ENCODE measurements around the gene COL26A1.
A peak's percentile ranks its signal among the peaks of the same experiment; 100 is the strongest.

COL26A1 gene

DNA sequence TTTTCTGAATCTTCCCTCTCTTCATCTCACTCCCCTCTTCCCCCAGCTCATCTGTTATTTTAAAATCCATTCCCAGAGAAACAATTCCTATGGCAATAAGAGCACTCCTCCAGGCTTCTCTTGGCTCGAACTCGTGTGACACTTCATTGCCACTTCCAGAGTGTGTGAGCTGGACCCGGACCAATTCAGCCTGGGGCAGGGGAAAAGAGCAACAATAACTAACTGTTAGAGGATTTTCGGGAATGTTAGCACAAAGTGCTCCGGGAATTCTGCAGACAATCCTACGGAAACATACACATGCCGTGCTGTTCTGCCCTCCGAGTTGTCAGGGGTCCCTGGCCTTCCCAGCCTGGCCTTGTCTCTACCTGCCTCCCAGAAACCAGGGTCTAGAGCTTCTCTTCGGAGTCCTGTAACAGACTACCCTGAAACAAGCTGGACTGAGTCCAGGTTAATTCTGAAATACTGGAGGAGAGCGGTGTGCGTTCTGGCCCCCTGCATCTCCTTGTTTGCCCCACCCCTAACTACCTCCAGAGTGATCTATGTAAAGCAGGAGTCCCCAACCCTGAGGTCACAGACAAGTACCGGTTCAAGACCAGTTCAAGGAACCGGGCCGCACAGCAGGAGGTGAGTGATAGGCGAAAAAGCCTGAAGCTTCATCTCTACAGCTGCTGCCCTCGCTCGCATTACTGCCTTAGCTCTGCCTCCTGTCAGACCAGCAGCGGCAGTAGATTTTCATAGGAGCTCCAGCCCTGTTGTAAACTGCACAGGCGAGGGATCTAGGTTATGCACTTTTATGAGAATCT, 11.3 kb downstream of the COL26A1 start:
- DNase-seq, result no peak

- no peak for DNase-seq
Measured at GRCh38 chr7:101374990-101375389, 12.3 kb downstream of the COL26A1 start.

DNA sequence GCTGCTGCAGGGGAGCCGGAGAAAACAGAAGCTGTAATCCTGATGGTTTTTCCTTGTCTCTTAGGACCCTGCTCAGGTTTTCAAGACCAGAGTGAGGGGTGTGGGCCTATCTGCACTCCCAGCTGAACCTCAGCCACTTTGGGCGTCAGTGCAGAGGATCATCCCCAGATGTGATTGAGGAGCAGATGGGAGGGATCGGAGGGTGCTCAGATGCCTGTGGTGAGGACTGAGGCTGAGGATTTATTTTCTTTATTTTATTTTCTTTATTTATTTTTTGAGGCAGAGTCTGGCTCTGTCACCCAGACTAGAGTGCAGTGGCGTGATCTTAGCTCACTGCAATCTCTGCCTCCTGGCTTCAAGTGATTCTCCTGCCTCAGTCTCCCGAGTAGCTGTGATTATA, 13.9 kb downstream of the COL26A1 start:
- DNase-seq, result no peak

GRCh38 chr7:101377189-101377736, 14.6 kb downstream of the COL26A1 start:
- no peak for DNase-seq

DNA sequence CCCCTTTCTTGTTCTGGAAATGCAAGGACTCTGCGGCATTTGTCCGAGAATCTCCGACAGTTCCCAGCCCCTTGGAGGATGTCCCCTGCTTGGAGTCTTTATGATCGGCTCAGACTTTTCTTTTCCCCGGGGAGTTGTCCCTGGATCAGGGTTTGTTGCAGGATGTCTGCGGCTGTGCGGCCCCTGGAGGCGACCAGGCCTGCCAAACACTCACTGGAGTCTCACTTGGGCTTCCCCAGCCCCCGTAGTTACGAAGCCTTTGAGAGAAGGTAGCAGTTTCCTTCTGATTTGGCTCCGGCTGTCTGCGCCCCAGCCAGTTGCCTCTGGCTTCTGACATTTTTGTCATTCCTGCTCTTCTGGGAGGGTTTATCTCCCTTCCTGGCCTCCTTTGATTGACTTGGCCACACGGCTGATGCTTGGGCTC, 16.1 kb downstream of the COL26A1 start:
- DNase-seq, result no peak

- DNase-seq, result no peak
Measured at GRCh38 chr7:101379302-101379701, 16.6 kb downstream of the COL26A1 start.

DNA sequence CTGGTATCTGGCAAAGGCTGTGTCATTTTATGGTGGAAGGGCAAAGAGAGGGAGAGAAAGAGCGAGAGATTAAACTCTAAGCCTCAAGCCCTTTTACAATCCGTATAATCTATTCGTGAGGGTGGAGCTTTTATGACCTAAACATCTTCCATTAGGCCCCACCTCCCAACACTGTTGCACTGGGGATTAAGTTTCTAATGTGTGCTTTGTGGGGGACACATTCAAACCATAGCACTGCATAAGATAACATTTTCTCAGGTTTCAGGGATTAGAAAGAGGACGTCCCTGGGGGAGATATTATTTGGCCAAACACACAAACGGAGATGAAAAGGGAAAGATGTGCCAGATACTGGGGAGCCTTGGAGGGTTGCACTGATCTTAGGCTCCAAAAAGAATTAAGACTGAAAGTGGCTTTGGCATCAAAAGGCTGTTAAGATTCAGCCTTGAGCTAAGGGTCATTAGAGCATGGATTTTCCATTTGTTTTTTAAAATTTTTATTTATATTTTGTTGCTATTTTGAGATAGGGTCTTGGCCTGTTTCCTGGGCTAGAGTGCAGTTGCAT, 19.0 kb downstream of the COL26A1 start:
- DNase-seq, result no peak

DNA sequence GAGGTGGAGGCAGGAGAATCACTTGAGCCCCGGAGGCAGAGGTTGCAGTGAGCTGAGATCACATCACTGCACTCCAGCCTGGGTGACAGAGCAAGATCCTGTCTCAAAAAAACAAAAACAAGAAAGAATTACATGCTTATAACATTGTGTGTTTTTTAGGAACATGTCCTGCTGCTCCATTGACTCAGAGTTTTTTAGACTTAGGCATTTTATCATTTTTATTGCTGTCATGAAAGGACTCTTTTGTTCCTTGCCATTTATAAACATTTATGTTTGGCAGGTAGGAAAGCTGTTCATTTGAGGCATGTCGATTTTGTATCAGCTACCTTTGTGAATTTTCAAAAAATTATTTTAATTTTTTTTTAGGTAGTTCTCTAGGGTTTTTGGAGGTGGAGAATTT, 20.3 kb downstream of the COL26A1 start:
- no peak for DNase-seq

DNA sequence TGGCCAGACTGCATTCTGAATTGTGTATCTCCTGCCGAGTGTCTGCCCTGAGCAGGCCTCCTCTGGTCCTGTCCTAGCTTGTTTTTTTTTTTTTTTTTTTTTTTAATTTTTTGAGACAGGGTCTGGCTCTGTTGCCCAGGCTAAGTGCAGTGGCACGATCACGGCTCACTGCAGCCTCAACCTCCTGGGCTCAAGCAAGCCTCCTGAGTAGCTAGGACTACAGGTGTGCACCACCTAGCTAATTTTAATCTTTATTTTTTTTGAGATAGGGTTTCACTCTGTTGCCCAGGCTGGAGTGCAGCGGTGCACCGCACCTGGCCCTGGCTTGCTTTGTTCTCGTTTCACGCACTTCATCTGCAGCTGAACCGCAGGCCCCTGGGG, 23.5 kb downstream of the COL26A1 start:
- no peak for DNase-seq

DNA sequence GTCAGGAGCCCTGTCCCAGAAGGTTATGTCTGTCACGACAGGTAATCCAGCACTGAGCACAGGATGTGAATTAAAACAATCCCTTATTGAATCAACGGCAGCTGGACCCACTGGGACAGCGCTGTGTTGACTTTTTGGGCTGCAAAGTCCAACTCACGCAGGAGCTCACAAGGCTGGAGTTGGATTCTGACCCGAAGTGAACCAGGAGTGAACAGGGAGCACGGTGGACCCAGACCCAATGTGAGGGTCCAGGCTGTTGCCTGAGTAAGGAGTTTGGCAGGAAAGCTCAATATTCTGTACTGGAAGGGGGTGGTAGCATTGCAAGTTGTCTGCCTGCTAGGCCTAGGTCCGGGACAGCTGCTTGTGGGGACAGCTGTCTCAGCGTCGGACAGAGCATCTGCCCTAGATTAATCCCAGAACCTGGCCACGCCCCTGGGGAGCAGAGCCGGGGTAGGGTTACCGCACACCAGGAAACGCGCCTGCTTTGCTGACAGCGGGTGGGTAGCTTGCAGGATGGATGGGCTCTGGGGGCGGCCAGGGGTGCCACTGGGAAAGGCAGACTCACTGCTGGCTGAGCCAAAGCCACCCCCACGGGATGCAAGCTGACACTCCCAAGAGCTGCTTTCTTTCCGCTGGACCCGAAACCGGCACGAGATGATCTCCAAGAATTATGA, 24.0 kb downstream of the COL26A1 start:
- DNase-seq, result no peak

DNA sequence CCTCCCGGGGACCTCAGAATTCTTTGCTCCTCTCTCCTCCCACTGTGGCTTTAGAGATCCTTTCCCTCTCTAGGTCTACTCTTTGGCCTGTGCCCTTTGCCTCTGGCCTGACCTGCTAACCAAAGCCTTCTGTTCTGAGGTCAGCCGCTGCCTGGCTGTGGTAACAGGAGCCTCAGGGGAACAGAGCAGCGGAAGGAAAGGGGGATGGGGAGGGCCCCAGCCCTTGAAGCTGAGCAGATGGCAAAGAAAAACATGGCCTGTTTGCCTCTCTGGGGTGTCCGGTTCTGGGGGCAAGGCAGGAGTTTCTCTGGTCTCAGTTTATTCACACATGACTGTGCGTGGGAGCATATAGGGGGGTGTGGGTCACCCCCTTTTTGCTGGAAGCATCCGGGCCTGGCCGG, 28.2 kb downstream of the COL26A1 start:
- DNase-seq, result peak in 2 of 5 donors; percentile 3 to 56

DNA sequence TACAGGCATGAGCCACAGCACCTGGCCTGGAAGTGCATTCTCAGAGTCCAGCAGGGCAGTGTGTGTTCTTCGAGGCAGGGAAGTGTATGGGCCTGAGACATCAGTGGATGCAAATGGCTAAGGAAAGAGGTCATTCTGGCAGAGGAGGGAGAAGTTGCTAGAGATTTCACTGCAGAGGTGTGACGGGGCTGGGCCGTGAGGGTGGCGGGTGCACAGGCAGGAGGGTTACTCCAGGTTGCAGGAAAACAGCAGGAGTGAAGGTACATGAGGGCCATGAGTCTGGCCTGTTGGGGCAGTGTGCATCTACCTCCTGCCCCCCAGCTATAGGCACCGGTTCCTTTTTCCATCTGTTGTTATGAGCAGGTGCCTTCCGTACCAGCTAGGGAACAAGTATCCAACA, 29.3 kb downstream of the COL26A1 start:
- DNase-seq, result no peak

DNA sequence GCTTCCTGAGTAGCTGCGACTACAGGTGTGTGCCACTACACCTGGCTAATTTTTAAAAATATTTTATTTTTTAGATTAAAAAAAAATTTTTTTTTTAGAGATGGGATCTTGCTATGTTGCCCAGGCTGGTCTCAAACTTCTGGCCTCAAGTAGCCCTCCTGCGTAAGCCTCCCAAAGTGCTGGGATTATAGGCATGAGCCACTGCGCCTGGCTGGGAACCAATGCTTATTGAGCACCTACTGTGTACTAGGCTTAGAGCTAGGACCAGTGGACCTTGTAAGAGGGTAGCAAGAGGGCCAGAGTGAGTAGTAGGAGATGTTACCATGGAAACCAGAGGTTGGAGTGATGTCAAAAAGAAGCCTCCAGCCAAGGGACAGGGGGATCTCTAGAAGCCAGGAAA, 31.2 kb downstream of the COL26A1 start:
- DNase-seq, result no peak

GRCh38 chr7:101395376-101395775, 32.7 kb downstream of the COL26A1 start:
- DNase-seq, result no peak

- DNase-seq, result no peak
Measured at GRCh38 chr7:101397243-101397642, 34.6 kb downstream of the COL26A1 start.

- DNase-seq, result no peak
Measured at GRCh38 chr7:101397770-101398324, 35.2 kb downstream of the COL26A1 start.

DNA sequence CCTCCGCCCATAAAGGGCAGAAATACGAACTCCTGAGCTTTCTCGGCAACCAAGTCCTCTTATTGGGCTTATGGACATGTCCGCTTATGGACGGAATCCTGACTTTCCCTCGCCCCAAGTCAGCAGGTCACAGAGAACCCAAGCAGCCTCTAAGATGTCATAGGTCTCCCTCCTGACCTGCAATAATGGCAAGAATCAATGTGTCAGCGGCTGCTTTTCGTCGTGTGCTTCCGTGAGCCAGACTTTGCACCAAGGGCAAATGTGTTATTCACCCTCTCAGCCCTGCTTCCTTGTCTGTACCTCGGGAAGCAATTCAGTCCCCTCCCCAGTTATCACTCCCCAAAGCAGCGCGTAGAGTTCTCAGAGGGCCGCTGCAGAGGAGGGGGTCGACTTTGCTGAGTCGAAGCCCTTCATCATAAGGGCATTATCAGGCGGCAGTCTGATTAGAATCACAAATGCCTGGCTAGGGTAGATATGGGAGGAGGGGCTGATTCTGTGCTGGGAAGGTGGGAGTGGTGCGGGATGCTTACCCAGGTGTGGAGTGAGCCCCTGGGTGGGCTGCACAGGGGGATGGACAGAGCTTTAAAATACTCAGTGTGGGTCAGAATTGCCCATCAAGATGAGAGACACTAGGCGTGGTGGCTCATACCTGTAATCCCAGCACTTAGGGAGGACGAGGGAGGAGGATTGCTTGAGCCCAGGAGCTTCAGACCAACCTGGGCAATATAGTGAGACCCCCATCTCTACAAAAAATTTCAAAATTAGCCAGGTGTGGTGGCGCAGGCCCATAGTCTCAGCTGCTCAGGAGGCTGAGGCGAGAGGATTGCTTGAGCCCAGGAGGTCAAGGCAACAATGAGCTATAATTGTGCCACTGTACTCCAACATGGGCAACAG, 36.0 kb downstream of the COL26A1 start:
- no peak for DNase-seq

GRCh38 chr7:101399759-101400158, 37.1 kb downstream of the COL26A1 start:
- no peak for DNase-seq

DNA sequence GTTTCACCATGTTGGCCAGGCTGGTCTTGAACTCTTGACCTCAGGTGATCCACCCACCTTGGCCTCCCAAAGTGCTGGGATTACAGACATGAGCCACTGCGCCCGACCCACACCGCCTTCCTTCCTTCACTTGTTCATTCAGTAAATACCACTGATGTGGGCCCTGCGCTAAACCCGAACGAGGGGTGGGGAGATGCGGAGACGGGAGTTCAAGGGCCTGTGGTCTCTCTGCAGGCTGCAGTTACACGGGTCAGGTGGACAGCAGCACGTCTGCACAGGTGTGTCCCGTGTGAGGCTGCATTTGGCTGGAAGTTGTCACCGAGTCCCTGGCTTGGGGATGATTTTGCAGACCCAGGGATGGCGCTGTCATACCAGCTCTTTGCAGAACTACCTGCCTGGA, 38.1 kb downstream of the COL26A1 start:
- DNase-seq, result no peak

DNA sequence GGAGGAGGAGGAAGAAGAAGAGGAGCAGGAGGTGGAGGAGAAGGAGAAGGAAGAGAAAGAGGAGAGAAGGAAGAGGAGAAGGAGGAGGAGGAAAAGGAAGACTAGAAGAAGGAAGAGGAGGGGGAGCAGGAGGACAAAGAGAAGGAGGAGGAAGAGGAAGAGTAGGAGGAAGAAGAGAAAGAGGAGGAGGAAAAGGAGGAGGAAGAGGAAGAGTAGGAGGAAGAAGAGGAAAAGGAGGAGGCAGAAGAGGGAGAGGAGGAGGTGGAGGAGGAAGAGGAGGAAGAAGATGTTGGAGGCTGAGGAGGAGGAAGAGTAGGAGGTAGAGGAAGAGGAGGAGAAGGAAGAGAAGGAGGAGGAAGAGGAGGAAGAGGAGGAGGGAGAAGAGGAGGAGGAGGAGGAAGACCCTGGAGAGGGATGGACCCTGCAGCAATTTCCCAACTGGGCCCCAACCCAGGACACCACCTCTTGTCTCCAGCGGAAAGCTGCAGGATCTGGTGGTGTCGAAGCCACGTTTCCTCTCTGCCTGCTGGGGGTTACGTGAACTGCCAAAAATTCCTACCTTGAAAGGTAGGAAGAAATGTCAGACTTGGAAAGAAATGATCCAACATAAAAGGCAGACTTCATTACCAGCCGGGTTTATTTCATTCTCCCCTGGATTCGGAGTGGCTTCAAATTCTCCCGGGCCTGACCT, 38.9 kb downstream of the COL26A1 start:
- no peak for DNase-seq

- no peak for DNase-seq
Measured at GRCh38 chr7:101402081-101402779, 39.6 kb downstream of the COL26A1 start.

Data from T-helper 1 cell (primary cell).